T-helper 1 cell (primary cell): ENCODE data around the gene TMTC2.
A peak's percentile ranks its signal among the peaks of the same experiment; 100 is the strongest.
"Not testable (repeated sequence)": the region's sequence is repeated elsewhere in the genome, so short reads cannot be mapped to it uniquely, and the experiment has no call there.

Experiments used
- DNase-seq, 5 donors: peaks; one replicate each; pipeline ENCODE4 v3.0.0-alpha.2; 2012 to 2020

TMTC2 gene

GRCh38 chr12:83092129-83092528 lies 405.4 kb downstream of the TMTC2 start:
- DNase-seq, result no peak

- DNase-seq, result no peak
Observed at GRCh38 chr12:83092606-83093005, 405.9 kb downstream of the TMTC2 start.

DNA sequence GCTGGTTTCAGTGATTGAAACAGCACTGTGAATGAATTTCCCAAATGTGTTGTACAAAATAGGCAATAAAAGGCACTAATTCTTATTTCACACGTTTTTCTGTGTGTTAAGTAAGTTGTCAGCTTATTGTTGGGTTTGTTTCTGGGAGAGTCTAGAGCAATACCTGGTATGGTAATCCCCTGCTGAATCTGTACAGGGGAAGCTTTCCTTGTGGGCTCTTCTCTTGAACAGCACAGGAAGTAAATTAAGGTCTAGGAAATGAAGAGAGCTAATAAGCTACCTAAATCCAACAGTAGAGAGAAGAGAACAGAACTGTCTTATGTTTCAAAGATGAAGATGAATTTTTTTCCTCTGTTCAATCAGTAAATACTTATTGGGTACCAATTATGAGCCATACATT lies 406.7 kb downstream of the TMTC2 start:
- DNase-seq, result no peak

GRCh38 chr12:83097643-83098342 lies 411.1 kb downstream of the TMTC2 start:
- no peak for DNase-seq

DNA sequence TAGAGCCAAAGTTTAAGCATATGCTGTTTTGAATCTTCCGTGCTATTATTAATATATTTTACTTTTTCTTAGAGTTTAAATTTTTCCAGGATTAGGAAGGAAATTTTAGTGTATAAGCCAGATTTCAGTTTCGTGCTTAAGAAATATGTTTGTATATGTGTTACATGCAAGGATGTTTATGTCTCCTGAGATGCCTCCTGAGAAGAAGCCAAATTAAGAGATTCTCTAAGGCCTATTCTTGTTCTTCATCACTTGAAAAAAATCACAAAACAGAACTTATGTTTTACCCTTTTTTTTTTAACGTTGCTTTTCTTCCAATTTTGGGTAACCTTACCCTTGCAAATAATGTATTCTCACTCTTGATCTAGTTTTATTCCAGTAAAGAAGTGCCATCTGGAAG lies 412.7 kb downstream of the TMTC2 start:
- no peak for DNase-seq

DNA sequence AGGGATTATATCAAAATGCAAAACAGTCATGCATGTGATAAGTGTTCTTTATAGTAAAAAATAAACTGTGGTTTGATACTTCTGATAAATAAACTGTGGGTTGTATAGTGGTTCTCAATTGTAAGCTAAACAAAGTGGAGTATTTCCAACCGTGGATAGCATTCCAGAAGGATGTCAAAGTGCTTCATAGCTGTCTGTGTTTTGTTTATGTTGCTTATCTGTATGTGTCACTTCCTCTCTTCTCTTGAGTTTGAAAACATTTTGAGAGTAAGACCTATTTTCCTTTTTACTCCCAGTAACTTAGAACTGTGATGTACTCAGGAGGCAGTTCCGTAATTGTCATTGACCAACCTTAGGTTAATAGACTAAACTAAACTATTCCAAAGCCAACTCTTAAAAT lies 415.8 kb downstream of the TMTC2 start:
- no peak for DNase-seq

GRCh38 chr12:83106873-83107272 lies 420.2 kb downstream of the TMTC2 start:
- DNase-seq, result no peak

DNA sequence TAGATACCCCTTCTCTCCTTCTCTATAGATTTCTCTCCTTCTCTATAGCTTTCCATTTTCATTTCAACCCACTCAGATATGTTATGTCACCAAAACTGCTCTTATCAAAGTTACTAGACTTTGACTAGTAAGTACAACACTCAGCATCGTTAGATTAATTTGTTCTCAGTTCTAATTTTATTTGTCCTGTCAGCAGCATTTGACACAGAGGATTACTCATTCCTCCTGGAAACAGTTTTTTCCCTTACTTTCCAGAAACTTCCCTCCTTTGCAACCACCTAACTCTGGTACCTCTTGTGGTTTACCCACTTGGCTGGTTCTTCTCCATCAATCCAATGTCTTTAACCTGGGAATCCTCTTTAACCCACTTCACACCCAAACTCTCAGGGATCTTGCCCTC lies 423.7 kb downstream of the TMTC2 start:
- no peak for DNase-seq

DNA sequence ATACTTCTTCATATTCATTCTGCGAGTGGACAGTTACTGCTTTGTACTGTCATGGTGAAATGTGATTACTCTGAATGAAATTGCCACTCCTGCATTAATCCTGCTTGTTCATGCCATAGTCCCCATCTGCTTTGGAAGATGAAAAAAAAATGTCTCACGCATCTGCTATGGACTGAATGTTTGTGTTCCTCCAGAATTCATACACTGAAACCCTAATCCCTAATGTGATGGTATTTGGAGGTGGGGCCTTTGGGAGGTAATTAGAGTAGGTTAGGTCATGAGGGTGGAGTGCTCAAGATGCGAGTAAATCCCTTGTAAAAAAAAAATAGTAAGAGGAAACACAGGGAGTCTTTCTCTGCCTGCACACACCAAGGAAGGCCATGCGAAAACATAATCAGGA lies 427.2 kb downstream of the TMTC2 start:
- DNase-seq, result no peak

- DNase-seq, result no peak
Observed at GRCh38 chr12:83114966-83115365, 428.3 kb downstream of the TMTC2 start.

GRCh38 chr12:83117926-83118325 lies 431.2 kb downstream of the TMTC2 start:
- not testable (repeated sequence) for DNase-seq

- DNase-seq, result no peak
Observed at GRCh38 chr12:83121897-83122622, 435.4 kb downstream of the TMTC2 start.

- DNase-seq, result no peak
Observed at GRCh38 chr12:83122623-83122934, 435.9 kb downstream of the TMTC2 start.

DNA sequence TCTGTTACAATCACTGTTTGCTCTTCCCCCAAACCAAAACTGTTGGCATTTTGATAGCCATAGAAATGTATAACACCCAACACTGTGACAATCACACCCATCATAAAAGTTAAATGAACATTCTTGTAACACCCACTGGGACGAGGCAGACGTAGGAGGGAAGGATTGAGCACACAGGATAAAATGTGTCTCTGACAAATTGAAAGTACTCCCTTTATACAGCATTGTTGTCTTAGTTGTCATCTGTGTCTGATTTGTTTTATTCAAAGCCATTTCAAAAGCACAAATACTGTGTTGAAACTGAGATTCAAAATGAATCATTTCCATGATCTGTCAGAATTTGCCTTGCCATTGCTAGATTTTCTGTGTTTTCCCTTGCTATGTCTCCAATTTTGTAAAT lies 436.3 kb downstream of the TMTC2 start:
- DNase-seq, result no peak

DNA sequence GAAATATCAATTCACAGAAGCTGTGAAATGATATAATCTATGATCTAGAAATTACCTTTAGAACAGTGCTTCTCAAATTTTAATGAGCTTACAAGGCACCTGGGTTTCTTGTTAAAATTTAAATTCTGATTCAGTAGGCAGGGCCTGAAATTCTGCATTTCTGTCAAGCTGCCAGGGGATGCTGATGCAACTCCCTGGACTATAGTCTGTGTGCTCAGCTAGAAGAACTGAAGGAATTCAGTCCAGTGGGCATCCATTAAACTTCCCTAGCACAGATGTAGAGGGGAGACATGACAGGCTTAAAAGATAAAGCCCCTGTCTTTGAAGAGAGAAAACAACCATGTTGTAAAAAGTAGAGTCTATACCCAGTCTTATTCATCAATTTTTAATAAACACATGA lies 441.8 kb downstream of the TMTC2 start:
- DNase-seq, result no peak

DNA sequence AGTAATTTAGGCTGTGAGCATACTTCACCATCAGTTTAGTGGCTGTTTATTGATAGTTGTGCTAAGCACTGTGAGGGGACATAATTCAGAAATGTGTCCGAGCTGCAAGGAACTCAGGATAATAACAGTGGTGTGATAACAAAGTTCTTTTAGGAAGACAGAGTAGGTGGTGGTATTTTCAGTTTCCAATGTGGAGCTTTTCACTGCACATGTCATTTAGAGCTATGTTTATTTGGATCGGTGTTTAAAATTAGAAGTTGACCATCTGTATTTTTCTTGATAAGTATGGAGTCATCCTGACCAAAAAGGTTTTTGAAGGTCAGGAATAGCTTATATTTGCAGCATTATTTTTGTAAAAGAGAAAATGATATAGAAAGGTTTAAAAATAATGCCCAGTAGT lies 443.5 kb downstream of the TMTC2 start:
- DNase-seq, result no peak

DNA sequence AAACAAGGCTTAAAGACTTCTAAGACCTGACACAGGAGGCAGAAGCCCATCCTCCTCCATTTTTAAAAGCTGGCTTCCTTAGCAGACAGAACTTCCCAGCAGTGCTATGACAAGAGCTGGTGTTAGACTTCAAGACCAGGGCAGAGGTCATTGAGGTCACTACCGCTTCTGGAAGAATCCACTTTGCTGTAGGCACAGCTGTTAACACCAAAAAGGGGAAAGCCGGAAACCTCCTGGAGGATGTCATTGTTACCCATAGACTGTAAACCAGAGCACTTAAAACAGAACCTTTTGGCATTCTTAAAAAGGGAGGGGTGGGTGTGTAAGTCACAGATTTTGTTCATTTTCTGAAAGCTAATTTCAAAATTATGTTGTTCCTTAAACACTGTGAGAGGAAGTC lies 445.7 kb downstream of the TMTC2 start:
- no peak for DNase-seq

DNA sequence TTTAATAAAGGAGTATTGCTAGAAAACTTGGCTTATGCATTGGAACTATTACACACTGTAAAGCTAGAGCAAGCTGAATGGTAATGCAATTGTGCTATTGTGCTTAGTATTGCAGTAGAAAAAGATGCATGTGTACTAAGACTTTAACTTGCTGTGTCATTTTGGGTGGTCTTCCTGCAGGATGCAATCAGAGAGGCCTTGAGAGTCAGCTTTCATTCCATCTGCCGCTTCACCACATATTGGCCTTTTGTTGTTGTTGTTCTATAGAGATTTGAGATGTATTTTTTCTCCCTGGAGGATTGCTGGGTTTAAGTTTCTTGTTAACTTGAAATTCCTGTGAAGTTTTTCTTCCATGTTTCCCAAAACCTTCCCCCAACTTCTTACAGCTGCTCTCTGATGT lies 449.7 kb downstream of the TMTC2 start:
- no peak for DNase-seq

- DNase-seq, result no peak
Observed at GRCh38 chr12:83140135-83140534, 453.4 kb downstream of the TMTC2 start.

- peak in 1 of 5 donors; percentile 1 for DNase-seq
Observed at GRCh38 chr12:83141460-83141994, 454.8 kb downstream of the TMTC2 start.

DNA sequence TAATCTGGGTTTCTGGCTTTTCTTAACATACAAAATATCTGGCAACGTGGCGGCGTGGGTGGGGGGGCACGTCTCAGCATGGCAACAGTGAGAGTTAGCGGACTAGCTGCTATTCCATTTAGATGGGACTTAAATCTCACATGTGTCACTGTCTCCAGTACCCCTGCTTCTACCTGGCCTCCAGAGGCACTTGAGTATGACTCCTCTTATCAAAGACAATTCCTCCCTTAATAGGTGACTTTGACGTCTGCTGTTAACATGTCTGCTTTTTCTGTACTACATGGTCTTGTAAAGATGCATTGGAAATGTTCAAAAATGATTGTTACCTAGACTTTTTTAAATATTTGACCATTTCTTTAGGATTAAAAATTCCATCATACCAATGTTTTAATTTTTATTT lies 456.2 kb downstream of the TMTC2 start:
- DNase-seq, result no peak

GRCh38 chr12:83143950-83144349 lies 457.2 kb downstream of the TMTC2 start:
- DNase-seq, result no peak

- DNase-seq, result no peak
Observed at GRCh38 chr12:83145325-83145840, 458.7 kb downstream of the TMTC2 start.

DNA sequence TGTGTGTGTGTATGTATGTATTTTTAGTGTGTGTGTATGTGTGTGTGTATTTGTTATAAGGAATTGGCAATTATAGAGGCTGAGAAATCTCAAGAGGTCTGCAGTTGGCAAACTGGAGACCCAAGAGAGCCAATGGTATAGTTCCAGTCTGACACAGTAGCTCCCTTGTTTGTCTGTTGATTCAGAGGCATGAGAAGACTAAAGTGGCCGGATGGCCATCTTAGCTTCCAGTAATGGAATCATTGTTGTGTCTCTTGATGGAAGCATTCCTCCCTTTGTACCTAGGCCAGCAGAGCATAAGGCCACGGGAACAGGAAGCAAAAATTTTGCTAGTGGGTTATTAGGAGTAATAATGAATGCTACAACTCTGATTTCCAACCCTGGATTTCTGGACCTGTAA lies 460.6 kb downstream of the TMTC2 start:
- DNase-seq, result no peak
